T-helper 1 cell (primary cell): Measurements from ENCODE around the gene NUPR2.
"Not testable (repeated sequence)": the region's sequence is repeated elsewhere in the genome, so short reads cannot be mapped to it uniquely, and the experiment has no call there.

ENCODE experiments used
- DNase-seq, 5 donors: peaks; one replicate each; pipeline ENCODE4 v3.0.0-alpha.2; 2012 to 2020

The NUPR2 gene

DNA sequence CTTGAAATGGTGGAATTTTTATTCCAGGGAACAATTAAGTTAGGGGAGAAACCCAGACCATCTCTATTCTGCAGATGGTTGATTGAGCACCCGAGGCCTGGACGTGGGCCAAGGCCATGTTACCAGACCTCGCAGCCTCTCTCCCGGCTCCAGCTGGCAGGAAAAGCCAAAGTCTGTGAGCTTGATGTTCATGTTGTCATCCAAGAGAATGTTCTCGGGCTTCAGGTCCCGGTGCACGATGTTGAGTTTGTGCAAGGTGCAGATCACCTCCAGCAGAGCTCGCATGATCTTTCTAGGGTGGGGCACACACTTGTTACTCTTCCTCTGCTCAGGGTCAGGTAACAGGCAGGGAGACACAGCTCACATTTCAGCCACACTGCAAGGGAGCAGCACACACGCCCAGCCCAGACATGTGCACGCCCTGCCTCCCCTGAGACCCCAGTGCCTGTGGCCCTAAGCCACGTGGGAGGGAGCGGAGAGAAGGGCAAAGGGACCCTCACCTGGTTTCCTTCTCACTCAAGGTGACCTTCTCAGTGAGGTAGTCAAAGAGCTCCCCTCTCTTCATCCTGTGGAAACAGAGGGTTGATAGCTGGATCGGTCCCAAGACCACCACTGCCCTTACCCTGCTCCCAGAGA is 32.9 kb downstream of the NUPR2 start:
- DNase-seq = no peak

DNA sequence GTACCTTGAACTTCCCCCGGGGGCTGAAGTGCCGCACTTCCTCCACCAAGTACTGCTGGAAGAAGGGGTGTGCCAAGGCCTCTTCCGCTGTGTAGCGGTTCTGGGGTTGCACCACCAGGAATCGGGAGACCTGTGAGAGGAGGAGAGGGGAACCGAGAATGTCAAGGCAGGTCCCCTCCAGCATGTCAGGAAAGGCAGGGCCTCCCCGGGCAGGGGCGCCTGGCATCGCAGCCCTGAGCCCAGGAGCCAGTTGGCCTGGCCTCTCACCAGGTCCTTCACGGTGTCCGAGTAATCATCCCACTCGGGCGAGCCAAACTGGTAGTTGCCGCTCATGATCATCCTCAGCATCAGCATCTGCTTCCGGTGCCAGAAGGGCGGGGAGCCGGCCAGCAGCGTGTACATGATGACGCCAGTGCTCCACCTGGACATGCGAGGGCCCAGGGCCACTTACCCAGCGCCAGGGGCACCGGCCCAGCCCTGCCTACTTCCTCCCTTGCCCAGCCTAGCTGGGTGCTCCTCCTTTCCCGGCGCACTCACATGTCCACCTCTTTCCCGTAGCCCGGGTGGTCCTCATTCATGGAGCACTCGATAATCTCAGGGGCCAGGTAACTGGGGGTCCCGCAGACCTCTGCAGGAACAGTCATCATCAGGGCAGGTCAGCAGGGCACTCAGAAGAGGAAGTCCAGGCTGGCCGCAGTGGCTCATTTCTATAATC is 34.4 kb downstream of the NUPR2 start:
- no peak for DNase-seq

DNA sequence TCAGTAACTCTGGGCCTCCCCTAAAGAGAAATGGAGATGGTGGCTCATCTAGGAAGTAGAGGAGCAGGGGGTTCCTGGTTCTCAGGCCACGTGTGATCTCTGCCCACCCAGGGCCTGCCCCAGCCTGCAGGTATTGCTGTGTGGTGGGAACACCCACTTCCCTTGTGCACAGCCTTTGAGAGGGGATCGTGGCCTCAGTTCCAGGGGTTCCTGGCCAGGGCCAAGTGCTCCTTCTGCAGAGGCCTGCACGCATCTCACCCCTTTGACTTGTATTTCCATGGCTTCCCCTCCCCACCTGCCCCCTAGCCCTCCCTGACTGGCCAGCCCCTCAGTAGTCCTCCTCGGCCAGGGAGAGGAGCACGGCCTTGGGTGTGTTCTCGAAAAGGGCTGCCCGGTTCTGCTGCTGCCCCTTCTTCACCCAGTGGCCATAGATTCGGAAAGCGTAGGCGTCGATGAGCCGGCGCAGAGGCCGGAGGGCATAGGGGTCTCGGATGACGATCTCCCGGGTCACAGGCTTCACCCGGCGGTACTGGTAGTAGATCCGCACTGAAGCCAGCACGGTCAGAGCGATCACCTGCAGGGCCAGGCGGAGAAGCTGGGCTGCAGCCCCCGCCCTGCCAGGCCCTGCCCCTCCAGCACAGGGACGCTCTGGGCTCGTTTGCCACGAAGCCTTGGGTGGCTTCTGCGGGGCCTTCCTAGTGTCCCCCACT is 35.3 kb downstream of the NUPR2 start:
- not testable (repeated sequence) for DNase-seq

DNA sequence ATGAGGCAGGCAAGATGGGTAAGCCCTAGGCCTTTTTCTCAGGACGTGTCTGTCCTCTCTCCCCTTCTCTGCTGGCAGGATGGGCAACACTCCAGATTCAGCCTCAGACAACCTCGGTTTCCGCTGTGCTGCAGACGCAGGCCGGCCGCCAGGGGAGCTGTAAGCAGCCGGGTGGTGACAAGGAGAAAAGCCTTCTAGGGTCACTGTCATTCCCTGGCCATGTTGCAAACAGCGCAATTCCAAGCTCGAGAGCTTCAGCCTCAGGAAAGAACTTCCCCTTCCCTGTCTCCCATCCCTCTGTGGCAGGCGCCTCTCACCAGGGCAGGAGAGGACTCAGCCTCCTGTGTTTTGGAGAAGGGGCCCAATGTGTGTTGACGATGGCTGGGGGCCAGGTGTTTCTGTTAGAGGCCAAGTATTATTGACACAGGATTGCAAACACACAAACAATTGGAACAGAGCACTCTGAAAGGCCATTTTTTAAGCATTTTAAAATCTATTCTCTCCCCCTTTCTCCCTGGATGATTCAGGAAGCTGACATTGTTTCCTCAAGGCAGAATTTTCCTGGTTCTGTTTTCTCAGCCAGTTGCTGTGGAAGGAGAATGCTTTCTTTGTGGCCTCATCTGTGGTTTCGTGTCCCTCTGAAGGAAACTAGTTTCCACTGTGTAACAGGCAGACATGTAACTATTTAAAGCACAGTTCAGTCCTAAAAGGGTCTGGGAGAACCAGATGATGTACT is 36.6 kb downstream of the NUPR2 start:
- DNase-seq = no peak

DNA sequence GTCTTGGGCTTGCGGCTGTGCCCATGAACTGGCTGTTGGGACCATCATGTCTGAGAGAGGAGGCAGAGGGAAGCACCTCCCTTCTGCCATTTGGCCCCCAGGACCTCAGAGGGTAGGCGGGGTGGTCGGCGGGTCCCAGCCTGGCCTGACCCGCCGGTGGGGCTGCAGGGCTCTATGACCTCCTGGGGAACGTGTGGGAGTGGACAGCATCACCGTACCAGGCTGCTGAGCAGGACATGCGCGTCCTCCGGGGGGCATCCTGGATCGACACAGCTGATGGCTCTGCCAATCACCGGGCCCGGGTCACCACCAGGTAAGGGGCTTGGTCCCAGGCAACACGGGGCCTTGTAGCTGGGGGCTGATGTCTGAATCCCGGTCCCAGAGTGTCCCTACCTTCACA is 38.0 kb downstream of the NUPR2 start:
- no peak for DNase-seq

DNA sequence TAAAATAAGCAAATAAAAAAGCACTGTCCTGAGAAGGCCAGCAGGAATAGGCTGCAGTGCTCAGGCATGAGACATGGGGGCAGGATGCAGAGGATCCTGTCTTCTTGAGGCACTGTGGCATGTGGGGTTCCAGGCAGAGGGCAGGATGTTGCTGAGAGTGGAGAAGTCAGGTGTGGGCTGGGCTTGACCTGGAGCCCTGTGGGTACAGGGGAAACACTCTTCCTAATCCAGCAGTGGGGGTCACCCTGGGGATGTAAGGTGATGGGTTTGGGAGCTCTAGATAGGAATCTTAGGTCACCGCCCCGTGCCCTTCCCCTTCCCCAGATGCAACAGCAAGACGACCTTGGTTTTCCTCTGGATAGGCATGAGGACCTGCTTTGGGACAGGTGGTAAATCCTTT is 38.5 kb downstream of the NUPR2 start:
- no peak for DNase-seq

DNA sequence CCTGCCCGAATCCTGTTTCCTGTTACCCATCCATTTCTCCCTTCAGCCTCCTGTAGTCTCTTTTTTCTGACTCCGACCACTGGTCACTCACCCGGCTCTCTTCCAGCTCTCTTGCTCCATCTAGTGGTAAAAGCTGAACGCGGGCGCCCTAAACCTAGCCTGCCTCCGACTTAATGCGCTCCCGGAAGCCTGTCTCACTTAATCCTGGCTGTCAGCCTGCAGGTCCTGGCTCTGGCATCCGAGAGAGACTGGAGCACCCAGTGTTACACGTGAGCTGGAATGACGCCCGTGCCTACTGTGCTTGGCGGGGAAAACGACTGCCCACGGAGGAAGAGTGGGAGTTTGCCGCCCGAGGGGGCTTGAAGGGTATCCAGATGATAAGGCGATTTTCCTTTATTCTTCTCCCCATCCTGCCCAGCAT is 41.8 kb downstream of the NUPR2 start:
- DNase-seq = peak in 4 of 5 donors; percentile 36 to 52 (median 50)

DNA sequence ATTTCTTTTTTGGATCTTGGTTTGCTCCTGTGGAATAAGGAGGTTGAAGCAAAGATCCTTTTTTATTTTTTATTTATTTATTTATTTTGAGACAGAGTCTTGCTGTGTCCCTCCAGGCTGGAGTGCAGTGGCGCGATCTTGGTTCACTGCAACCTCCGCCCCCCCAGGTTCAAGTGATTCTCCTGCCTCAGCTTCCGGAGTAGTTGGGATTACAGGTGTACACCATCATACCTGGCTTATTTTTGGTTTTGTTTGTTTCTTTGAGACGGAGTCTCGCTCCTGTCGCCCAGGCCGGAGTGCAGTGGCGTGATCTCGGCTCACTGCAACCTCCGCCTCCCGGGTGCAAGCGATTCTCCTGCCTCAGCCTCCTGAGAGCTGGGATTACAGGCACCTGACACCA is 49.8 kb downstream of the NUPR2 start:
- DNase-seq = not testable (repeated sequence)
